ENCODE data around the gene PDSS1.
A peak's percentile ranks its signal among the peaks of the same experiment; 100 is the strongest.
"Not testable (repeated sequence)": the region's sequence is repeated elsewhere in the genome, so short reads cannot be mapped to it uniquely, and the experiment has no call there.

DNA sequence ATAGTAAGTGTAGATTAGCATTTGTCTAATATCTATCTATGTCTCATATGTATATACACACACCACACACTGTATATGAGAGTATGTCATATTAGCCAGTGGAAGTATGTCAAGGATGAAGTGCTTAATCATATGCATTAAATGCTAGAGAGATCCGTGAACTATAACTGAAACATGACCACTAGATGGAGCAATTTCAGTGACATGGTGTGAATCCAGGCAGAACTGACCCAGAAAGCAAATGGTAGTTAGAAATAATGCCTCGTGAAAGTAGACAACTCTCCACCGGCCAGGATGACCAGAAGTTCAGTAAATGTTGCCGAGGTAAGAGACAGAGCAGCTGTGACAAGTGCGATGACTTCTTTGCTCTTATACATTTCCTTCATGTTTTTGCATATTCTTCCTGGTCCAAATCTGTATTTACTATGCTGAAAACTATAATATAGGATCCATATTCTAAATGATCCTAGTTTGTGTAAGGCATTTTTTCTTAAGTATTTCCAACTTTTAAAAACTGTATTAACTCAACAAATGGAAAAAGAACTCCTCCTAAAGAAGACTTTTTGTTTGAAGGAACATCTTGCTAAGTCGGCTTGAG is 12.7 kb upstream of the PDSS1 start:
- not testable (repeated sequence) for TF ChIP-seq POLR2A (conservative IDR thresholded peaks at IDR 0.05); CBX1 (IDR thresholded peaks at IDR 0.05; ENCODE audit: low read depth); PHF20 (IDR thresholded peaks at IDR 0.05; ENCODE audit: partially characterized antibody); ETV6 (IDR thresholded peaks at IDR 0.05; ENCODE audit: borderline replicate concordance in 1 of 2, low read depth in 2 of 2, low read length in 1 of 2); ETV6 (CRISPR knock-in tag; IDR thresholded peaks at IDR 0.05; ENCODE audit: borderline replicate concordance); CREM (IDR thresholded peaks at IDR 0.05; ENCODE audit: low read depth)
- TF ChIP-seq, protein P1, sequence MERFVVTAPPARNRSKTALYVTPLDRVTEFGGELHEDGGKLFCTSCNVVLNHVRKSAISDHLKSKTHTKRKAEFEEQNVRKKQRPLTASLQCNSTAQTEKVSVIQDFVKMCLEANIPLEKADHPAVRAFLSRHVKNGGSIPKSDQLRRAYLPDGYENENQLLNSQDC (CRISPR knock-in tag; IDR thresholded peaks at IDR 0.05) = not testable (repeated sequence)
- TF ChIP-seq, protein P2, sequence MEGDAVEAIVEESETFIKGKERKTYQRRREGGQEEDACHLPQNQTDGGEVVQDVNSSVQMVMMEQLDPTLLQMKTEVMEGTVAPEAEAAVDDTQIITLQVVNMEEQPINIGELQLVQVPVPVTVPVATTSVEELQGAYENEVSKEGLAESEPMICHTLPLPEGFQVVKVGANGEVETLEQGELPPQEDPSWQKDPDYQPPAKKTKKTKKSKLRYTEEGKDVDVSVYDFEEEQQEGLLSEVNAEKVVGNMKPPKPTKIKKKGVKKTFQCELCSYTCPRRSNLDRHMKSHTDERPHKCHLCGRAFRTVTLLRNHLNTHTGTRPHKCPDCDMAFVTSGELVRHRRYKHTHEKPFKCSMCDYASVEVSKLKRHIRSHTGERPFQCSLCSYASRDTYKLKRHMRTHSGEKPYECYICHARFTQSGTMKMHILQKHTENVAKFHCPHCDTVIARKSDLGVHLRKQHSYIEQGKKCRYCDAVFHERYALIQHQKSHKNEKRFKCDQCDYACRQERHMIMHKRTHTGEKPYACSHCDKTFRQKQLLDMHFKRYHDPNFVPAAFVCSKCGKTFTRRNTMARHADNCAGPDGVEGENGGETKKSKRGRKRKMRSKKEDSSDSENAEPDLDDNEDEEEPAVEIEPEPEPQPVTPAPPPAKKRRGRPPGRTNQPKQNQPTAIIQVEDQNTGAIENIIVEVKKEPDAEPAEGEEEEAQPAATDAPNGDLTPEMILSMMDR (IDR thresholded peaks at IDR 0.05 in 2 of 3, conservative IDR thresholded peaks at IDR 0.05 in 1 of 3; ENCODE audit: insufficient read depth in 2 of 3, low read depth in 1 of 3, low read length in 3 of 3) = peak; percentile 46 to 62 (median 59)
- TF ChIP-seq, protein P3, sequence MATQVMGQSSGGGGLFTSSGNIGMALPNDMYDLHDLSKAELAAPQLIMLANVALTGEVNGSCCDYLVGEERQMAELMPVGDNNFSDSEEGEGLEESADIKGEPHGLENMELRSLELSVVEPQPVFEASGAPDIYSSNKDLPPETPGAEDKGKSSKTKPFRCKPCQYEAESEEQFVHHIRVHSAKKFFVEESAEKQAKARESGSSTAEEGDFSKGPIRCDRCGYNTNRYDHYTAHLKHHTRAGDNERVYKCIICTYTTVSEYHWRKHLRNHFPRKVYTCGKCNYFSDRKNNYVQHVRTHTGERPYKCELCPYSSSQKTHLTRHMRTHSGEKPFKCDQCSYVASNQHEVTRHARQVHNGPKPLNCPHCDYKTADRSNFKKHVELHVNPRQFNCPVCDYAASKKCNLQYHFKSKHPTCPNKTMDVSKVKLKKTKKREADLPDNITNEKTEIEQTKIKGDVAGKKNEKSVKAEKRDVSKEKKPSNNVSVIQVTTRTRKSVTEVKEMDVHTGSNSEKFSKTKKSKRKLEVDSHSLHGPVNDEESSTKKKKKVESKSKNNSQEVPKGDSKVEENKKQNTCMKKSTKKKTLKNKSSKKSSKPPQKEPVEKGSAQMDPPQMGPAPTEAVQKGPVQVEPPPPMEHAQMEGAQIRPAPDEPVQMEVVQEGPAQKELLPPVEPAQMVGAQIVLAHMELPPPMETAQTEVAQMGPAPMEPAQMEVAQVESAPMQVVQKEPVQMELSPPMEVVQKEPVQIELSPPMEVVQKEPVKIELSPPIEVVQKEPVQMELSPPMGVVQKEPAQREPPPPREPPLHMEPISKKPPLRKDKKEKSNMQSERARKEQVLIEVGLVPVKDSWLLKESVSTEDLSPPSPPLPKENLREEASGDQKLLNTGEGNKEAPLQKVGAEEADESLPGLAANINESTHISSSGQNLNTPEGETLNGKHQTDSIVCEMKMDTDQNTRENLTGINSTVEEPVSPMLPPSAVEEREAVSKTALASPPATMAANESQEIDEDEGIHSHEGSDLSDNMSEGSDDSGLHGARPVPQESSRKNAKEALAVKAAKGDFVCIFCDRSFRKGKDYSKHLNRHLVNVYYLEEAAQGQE (IDR thresholded peaks at IDR 0.05; ENCODE audit: borderline replicate concordance) = not testable (repeated sequence)
- TF ChIP-seq, protein P3 (CRISPR knock-in tag; IDR thresholded peaks at IDR 0.05; ENCODE audit: low read depth) = not testable (repeated sequence)
- TF ChIP-seq, protein P4, sequence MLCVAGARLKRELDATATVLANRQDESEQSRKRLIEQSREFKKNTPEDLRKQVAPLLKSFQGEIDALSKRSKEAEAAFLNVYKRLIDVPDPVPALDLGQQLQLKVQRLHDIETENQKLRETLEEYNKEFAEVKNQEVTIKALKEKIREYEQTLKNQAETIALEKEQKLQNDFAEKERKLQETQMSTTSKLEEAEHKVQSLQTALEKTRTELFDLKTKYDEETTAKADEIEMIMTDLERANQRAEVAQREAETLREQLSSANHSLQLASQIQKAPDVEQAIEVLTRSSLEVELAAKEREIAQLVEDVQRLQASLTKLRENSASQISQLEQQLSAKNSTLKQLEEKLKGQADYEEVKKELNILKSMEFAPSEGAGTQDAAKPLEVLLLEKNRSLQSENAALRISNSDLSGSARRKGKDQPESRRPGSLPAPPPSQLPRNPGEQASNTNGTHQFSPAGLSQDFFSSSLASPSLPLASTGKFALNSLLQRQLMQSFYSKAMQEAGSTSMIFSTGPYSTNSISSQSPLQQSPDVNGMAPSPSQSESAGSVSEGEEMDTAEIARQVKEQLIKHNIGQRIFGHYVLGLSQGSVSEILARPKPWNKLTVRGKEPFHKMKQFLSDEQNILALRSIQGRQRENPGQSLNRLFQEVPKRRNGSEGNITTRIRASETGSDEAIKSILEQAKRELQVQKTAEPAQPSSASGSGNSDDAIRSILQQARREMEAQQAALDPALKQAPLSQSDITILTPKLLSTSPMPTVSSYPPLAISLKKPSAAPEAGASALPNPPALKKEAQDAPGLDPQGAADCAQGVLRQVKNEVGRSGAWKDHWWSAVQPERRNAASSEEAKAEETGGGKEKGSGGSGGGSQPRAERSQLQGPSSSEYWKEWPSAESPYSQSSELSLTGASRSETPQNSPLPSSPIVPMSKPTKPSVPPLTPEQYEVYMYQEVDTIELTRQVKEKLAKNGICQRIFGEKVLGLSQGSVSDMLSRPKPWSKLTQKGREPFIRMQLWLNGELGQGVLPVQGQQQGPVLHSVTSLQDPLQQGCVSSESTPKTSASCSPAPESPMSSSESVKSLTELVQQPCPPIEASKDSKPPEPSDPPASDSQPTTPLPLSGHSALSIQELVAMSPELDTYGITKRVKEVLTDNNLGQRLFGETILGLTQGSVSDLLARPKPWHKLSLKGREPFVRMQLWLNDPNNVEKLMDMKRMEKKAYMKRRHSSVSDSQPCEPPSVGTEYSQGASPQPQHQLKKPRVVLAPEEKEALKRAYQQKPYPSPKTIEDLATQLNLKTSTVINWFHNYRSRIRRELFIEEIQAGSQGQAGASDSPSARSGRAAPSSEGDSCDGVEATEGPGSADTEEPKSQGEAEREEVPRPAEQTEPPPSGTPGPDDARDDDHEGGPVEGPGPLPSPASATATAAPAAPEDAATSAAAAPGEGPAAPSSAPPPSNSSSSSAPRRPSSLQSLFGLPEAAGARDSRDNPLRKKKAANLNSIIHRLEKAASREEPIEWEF (CRISPR knock-in tag; IDR thresholded peaks at IDR 0.05) = not testable (repeated sequence)

Measured in K562 (cell line).